OCI-M1 (cell line): ENCODE measurements around the gene RFT1.
"Not testable (repeated sequence)": the region's sequence is repeated elsewhere in the genome, so short reads cannot be mapped to it uniquely, and the experiment has no call there.

ENCODE experiments used
- DNase-seq: peaks from one replicate; lab custom pipeline; 2025; lab: John Stamatoyannopoulos, UW

Gene RFT1

GRCh38 chr3:53162672-53163443 is 32.6 kb upstream of the RFT1 start:
- no peak for DNase-seq

DNA sequence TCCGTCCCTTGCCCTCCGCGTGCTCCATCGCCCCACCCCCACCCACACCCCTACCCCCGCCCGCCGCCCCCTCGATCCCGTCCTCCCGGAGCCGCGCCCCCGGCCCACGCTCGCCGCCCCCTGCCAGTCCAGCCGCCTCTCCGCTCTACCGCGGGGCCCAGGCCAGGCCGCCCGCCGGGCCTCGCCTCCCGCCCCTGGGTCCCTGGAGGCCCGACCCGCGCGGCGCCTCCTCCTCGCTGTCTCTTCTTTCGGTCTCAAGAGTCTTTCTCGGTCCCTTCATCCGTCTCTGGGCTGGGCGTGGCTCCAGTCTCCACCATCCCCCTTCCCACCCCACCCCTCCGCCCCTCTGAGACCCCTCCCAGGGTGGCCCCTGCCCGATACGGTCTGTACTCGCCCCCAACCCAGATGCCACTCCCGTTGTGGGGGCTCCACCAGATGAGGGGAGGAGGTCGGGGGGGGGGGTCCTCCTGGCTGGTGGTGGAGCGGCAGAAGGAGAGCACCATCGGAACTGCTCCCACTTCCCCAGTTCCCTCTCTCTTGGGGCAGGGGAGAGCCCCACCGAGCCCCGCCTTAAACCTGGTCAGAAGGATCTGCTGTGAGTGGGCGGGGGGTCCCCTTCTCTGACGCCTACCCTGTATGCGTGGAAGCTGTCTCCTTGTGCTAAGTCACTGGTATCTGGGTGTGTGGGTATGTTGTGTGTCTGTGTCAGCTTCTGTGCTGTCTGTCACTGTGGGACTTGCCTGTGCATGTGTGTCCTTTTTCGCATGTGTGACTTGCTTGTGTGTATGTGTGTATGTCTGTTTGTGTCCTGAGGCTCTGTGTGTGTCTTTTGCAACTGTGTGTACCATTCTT is 31.8 kb upstream of the RFT1 start:
- peak; percentile 43 for DNase-seq

DNA sequence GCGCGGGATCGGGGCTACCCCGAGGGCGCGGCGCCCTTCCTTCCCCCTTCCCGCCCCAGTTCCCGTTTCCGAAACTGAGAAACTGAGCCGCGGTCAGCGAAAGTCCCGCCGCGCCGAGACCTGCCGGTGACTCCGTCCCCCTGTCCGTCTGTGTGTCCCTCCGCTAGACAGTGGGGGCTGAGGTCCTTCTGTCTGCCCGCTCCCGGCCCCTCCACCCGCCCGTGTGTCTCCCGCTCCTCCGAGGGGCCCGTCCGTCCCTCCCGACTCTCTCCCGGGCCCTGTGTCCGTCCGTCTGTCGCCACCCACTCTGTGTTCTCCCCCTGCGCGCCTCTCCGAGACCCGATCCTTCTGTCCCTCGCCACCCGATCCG is 31.2 kb upstream of the RFT1 start:
- DNase-seq, result peak; percentile 54

DNA sequence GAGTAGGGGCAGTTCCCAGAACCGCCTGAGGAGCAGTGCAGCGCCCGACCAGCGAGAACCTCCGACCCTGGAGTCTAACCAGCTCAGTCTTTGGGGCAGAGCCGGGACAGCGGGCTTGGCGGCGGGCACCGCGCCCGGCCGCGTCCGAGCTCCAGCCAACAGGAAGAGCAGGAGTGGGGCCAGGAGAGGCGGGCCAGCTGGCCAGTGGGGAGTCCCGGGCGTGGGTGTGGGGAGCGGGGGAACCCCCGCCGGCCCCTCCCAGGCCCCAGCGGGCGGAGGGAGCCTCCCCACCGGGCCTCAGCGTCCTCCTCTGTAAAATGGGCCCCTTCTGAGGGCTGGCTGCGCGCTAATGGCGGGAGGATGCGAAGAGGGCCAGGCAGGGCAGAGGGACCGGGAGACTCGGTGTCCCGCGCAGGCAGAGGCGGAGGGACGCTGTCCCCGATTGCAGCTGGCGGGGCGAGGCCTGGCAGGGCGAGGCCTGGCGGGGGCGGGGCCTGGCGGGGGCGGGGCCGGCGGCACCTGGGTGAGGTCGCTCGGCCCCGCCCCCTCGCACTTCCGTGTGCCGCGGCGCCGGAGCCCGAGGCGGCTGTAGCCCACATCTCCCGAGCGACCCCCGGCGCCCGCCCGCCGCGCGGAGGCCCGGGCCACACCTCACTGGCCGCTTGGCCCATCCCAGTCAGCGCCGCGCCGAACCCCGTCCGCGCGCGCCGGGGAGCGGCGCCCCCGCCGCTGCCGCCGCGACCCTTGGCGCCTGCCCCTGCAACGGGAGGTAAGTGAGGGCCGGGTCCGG is 30.6 kb upstream of the RFT1 start, which contains the start of gene PRKCD:
Gene PRKCD, plus strand, starts transcription at position 550 of the 790 bp plus-strand sequence. CDS start 17,214 bp downstream, outside the sequence.
- DNase-seq, result peak; percentile 77

- DNase-seq, result no peak
These were observed 29.9 kb upstream of the RFT1 start for GRCh38 chr3:53160061-53160659.

GRCh38 chr3:53159156-53160060 is 29.2 kb upstream of the RFT1 start:
- DNase-seq, result no peak

GRCh38 chr3:53158765-53159155 is 28.5 kb upstream of the RFT1 start:
- peak; percentile 48 for DNase-seq

- no peak for DNase-seq
These were observed 27.8 kb upstream of the RFT1 start for GRCh38 chr3:53157974-53158580.

- no peak for DNase-seq
These were observed 26.2 kb upstream of the RFT1 start for GRCh38 chr3:53156368-53156834.

DNA sequence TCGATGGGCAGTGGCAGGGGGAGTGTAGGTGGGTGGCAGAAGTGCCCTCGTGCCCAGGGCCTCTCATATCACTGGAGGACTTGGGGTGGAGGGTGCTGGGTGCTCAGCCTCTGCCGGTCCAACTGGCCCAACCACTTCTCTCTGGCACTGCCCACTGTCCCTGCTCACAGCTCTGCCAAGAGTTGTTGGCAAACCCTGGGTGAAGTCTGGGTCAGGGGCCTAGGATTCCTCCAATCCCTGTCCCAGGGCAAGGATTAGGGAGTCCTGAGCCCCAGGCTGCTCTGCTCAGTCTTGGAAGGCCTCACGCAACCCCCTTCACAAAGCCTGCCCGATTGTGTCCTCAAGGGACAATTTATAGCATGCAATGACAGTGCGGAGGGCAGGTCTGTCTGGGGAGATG is 25.5 kb upstream of the RFT1 start:
- no peak for DNase-seq

- DNase-seq, result no peak
These were observed 24.6 kb upstream of the RFT1 start for GRCh38 chr3:53154881-53155285.

DNA sequence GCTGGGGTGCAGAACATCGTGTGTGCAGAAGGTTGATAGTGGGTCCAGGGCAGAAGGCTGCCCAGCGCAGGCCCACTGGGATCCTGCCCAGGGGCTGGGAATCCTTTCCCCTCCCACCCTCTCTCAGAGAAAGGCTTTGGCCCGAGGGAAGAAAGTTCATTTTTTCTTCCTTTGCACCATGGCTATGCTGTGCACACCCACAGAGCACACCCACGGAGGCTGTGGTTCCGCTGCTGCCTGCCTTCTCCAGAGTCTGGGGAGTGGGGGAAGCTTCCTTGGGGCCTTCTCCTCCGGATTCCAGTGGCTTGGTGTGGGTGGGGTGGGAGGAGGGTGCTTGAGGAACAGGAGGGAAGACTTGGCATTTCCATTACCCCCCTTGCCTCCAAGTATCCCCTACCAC is 23.7 kb upstream of the RFT1 start:
- peak; percentile 18 for DNase-seq

DNA sequence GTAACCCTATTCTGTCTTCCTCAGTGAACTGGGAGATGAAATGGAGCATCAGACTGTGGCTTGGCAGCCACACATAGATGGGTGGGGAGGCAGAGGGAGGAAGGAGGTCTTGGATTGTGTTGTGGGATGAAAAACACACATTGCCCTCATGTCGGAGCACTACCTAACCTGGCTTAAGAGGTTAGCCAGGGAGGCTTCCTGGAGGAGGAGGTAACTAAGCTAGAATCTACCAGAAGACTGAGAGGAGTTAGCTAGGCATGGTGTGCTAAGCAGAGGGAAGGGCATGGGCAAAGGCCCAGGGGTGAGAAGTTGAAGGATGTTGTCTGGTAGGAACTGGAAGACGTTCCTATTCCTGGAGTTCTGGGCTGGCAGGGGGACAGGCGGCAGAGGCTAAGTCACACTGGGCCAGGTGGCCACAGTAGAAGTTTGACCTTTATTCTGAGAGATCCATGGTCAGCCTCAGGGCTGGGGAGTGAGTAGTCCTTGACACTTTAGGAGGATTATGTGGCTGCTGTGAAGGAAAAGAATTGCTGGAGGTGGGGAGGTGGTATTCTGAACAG is 23.1 kb upstream of the RFT1 start:
- DNase-seq, result no peak

DNA sequence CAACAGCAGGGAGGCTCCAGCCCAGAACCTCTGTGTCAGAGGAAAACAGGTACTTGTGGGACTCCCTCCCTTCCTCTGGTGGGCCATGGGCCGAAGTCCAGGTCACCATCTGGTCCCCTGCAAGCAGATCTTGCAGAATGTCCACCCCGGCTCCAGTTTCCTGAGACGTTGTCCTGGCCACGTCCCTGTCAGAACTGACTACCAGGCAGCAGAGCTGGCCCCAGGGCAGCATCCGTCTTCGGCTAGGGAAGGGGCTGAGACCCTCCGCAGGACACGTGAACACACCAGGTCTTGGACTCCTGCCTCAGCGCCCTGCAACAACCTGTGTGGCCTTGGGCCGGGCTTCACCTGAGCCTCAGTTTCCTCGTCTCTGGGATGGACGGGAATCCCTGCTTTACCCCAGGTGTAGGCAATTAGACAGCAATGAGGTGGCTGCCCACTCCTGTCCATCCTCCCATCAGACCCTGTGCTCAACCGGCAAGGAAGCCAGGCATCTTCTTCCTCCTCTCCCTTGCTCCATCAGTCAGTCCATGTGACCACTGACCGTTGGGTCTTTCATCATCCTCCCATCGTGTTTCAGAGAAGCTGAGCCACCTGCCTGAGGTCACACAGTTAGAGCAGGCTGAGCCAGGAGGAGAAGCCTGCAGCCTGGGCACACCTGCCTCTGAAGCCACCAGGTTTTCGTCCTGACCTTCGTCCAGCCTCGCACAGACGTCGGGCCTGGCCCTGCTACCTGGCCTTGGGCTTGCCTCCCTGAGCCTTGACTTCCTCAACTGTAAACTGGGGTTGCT is 21.8 kb upstream of the RFT1 start:
- no peak for DNase-seq

DNA sequence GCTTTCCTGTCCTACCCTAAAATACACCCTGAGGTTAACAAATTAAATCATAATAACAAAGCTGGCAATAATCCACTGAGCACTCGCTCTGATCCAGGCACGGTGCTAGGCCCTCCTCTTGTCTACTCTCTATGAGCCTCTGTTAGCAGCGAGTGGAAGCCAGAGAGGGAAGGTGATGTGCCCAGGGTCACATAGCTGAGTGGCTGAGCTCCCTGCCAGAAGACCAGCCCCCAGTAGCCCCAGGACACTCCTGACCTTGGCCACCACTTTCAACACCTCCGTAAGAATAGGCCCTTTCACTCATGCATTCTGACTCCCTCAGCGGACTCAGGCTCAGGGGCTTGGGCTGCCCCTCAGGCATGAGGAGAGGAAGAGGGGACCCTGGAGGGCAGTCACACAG is 21.2 kb upstream of the RFT1 start:
- DNase-seq, result no peak

- not testable (repeated sequence) for DNase-seq
These were observed 20.8 kb upstream of the RFT1 start for GRCh38 chr3:53151086-53151438.

GRCh38 chr3:53150247-53151085 is 20.2 kb upstream of the RFT1 start:
- no peak for DNase-seq

- no peak for DNase-seq
These were observed 19.5 kb upstream of the RFT1 start for GRCh38 chr3:53149699-53150098.
